Endometrial microvascular endothelial cells (primary cell): Measurements from ENCODE around the gene RNLS. TPM values are rescaled to one million over a fixed set of nuclear protein-coding genes. Genes with fewer than 3 reads are reported as not detected.

ENCODE experiments used
- in situ Hi-C: cut with HindIII; loops from 2 replicates; pipeline ENCODE4 v1.10.0; 2017; ENCODE audit warnings: low sequenced_read_pairs, low pct_unique_long_range_greater_than_20kb; ENCODE audit errors: inconsistent ontology term
- total RNA-seq: library from RNA; depleted of rRNA; stranded (reverse); fragments of >200 nt; gene quantifications from one replicate; pipeline ENCODE4 v1.2.3, GENCODE V29; 2015; ENCODE audit errors: inconsistent ontology term

The RNLS gene
- total RNA-seq, 1 donor from 2014 or later, result 5.0 TPM

DNA sequence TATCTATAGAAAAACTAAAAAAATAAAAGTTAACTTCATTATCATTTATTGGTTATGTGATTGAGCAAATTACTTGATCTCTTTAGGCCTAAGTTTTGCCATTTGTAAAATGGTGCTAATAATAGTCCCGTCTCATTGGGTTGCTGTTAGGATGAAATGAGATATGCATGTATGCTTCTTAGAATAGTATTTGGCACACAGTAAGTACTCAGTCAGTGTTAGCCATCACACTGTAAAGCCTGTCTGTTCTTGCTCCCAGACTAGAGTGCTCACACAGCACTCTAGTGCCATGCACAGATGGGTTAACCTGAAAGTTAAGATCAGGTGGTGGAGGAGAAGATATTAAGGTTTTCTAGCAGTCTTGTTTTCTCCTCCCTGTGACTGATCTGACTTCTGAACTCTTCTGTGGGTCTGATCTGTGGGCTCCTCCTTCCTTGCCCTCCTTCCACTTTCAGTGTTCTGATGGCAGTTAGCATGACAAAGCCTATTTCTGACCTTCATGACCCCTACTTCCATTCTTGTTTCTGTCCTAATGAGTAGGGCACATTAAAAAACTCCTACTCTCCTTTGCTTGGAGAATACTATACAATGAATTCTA, 167.5 kb downstream of the RNLS start:
- in situ Hi-C loops, result no loop called here

DNA sequence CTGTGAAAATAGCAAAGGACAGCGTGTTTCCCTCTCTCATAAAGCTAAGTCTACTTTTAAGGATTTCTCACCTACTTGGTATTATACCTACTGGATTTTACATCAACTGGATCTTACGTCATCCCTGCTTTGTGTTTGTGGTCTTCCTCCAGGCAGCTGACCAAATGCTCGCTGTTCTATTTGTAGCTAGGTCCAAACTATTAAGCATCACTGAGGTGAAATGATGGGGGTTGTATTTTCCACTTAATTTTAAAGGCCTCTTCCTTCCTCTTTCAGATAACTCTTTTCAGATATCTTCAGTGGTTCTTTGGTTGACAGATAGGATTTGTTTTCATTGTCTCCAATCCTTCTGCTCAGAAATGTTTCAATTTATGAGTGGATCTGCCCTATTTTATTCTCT, 169.7 kb downstream of the RNLS start:
- in situ Hi-C loops, result no loop called here

DNA sequence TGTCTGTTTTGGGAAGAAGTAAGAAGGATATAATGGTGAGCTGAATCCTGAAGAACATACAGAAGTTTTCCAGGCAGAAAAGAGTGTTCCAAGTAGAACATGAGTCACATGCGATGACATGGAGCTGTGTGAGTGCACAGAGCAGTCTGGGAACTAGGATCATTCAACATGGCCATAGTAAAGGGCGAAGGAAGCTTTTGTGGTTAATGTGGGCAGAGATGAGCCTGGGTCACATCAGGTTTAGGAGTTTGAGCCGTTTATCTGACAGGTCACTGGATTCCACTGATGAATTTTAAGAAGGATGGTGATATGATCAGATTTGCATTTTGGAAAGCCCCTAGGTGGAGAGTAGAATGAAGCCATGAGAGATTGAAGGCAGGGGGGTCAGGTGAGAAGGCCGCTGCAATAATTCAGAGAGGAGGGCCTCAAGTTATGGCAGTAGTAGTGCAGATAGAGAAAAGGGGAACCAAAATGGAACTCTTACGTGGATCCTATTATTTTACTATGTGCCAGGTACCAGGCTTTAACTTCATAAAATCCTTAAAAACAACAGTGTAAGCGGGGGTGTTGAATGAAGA, 171.3 kb downstream of the RNLS start:
- in situ Hi-C loops, result no loop called here

DNA sequence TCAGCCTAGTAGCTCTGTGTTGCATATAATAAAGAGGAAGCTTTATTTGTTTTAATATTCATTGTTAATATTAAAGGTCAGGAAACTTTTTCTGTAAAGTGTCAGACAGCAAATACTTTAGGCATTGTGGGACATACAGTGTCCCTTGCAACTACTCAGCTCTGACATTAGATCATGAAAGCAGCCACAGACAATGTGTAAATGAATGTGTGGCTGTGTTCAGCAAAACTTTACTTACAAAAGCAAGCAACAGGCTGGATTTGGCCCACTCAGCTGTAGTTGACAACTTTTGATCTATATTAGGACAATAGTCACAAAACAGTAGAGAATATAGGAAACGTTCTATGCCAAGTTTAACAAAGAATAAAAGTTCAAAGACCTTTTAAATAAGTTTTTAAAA, 173.3 kb downstream of the RNLS start:
- in situ Hi-C loops, result no loop called here

DNA sequence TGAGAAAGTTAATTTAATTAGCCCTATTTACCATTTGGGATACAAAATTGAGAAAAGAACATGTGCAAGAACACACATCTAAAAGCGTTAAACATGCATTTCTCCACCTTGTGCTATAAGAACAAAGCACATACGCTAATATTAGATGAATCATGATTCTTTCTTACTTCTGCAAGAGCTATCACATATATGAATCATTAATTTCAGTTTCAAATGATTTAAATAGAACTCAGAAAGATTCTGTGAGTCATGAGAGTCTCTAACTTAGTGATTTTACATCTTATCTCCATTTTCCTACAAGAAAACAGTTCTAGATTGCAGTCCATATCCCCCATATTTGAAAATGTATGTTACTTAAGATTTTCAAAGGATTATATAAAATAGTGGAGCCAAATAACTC, 173.9 kb downstream of the RNLS start:
- in situ Hi-C loops, result no loop called here

DNA sequence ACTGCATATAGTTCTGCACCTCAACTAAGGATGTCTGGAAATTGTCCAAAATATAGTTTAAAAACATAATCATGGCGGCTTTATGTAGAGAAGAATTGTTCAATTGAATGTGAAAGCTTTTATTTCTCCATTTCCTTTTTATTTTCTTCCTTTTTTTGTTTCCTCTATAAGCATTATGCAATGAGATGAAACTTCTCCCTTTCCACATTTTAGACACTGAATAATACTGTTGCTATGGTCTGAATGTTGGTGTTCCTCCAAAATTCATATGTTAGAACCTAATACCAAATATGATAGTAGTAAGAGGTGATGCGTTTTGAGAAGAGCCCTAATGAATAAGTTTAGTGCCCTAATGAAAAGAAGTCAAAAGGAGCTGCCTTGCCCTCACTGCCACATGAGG, 175.0 kb downstream of the RNLS start:
- in situ Hi-C loops, result no loop called here

DNA sequence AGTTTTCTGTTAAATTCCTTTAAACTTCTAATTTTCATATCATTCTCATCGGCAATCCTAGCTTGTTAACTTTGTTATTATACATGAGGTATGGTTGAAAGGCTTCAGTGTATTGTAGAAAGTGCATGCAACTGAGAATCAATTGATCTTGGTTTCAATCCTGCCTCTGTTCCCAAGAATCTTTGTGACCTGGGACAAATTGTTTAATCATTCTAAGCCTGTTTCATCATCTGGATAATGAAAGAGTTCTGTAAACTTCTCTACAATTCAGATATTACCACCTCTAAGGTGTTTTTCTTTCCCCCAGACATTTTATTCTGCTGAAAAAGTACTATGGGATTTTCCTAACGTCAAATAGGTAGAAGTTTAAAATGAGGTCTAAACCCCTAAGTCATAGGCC, 179.0 kb downstream of the RNLS start:
- in situ Hi-C loops, result no loop called here

DNA sequence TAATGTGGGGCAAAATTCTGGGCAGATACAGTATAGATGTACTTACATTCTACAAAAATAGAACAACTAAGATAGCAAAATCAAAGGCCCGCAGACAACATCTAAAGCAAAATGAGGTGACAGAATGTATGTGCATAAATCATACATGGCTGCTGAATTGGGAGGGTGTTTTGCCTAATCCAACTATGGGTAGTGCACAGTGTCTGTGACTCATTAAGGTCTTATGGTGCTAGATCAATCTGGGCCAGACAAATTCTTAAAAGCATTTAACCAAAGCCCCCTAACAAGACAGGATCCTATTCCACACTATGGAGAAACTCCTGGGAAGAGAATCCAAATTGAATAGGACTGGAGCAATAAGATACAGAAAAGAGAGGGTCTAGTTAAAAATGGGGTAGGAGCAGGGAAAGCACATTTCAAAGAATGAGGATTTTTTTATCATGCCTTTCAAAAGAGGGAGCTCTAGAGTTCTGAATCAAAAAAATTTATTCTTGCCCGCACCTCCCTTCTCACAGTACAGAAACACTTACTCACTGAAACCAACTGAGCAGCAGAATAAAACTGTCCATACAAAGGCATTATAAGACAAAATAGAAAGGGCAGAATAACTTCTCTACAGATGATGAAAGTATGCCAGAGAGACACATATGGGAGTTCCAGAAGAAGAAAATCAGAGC, 181.3 kb downstream of the RNLS start:
- in situ Hi-C loops, result no loop called here

DNA sequence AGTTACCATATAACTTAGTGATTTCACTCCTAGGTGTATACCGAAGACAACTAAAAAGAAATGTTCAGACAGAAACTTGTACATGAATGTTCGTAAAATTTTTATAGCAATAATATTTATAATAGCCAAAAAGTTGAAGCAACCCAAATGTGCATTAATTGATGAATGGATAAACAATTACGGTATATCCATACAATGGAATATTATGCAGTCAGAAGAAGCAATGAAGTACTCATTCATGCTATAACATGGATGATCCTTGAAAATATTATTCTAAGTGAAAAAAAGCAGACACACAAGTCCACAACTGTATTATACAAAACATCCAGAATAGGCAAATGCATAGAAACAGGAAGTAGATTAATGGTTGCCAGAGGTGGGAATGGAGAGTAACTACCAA, 183.9 kb downstream of the RNLS start:
- in situ Hi-C loops, result no loop called here

DNA sequence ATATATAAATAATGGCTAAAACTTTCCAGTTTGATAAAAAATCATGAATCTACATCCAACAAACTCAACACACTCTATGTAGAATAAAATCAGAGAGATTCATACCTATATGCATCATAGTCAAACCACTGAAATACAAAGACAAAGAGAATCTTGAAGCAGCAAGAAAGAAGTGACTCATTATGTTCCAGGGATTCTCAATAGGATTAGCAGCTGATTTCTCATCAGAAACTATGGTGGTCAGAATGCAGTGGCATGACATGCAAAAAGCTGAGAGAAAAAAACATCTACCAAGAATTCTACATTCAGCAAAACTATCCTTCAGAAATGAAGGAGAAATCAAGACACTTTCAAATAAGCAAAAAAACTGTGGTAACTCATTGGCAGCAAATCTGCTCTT, 187.4 kb downstream of the RNLS start:
- in situ Hi-C loops, result no loop called here

DNA sequence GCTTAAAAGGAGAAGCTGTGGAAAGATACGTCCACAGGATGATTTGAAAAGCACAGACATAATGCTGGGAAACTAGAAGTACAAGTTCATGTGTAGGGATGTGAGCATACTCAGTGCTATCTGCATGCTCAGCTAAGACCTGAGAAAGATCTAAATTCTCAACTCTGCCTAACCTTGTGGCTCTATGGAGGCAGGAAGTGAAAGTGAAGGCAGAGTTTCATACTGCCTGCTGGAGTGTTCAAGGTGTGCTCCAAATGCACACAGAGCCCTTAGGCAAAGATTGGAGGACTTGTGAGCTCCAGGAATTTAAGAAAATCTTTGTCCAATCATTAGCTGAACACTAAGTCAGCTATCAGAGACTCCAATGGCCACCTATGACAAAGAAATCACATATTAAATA, 190.9 kb downstream of the RNLS start:
- in situ Hi-C loops, result no loop called here

DNA sequence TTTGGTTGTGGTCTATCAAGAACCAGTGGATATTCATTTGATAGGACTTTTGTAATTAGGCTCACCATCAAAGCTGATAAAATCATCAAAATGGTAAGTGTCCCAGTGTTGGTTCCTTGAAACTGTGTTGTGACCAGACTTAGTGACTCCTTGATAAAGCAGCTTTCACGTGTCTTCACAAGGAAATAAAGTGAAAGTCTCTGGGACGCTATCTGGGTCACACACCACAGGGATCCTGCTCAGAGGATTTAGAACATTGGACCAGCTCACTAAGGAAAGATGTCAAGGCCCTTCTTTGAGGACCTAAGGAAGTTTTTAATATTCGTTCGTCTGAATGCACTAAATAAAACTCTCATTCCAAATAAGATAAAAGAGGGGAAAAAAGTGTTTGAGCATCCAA, 193.1 kb downstream of the RNLS start:
- in situ Hi-C loops, result no loop called here

DNA sequence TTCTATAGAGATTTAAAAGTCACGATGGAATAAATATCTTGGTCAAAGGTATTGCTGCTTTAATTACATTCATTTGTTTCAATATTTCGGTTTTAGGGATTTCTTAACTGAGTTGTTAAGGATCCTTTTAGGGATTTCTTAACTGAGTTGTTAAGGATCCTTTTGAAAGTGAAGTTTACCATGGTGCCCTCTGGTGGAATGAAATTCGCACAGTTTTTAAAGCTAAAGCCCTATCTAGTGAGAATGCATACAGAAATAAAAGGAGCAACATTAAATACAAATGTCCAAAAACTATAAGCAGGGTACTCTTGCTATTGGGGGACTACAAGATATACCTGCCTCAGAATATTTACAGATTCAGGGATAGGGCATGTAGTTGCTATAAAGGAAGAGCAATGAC, 193.7 kb downstream of the RNLS start:
- in situ Hi-C loops, result no loop called here

DNA sequence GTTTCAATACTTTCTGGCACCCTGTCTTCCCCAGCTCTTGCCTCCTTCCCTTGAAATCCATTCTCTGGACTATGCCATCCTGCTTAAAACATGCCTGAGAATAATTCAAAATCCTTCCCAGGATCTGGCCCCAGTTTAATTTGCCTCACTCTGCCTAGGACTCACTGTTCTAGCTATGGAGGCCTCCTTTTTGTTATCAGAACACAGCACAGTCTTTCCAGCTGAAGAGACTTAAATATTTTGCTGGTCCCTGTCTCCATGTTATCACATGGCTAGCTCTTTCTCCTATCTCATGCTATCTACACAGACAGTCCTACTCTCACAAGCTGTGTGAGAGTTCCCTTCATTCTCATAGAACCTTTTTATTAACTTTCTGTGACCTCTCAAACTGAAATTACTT, 194.8 kb downstream of the RNLS start:
- in situ Hi-C loops, result no loop called here

DNA sequence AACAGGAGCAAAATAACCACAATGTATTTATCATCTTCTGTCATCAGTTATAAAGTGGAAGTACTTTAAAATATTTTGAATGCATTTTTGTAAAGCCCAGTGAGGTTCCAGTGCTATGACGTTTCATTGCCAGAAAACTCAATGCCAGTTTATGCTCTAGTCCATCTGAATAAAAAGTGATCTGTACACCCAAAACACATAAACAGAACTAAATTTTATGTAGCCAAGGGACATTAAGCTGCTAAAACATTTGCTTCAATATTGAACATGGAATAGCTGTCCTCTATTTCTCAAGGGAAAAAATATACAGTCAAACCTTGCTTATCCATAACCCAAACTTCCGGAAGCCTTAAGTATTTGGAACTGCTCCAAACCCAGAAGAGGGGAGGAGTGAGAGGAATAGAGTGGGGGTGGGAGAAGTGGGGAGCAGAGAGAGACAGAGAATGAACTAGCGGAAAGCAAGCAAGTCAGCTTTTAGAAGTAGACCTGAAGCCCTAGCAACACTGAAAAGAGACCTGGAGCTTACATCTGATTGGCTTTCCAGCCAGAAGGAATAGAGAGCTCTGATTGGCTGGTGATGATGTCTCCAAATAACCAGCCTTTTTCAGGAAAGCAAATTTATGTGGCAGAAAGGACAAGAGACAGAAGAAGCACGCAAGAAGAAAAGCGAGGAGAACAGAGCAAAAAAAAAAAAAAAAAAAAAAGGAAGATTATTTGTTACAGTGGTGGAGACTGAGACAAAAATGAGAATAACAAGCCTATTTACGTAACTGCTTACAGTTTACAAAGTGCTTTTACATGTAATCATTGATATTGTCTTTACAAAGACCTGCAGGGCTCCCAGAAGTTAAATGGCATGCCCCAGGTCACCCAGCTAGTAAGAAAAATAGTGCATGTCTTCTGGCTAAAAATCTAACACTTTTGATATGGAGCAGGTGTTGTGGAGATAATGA, 196.0 kb downstream of the RNLS start:
- in situ Hi-C loops, result no loop called here

DNA sequence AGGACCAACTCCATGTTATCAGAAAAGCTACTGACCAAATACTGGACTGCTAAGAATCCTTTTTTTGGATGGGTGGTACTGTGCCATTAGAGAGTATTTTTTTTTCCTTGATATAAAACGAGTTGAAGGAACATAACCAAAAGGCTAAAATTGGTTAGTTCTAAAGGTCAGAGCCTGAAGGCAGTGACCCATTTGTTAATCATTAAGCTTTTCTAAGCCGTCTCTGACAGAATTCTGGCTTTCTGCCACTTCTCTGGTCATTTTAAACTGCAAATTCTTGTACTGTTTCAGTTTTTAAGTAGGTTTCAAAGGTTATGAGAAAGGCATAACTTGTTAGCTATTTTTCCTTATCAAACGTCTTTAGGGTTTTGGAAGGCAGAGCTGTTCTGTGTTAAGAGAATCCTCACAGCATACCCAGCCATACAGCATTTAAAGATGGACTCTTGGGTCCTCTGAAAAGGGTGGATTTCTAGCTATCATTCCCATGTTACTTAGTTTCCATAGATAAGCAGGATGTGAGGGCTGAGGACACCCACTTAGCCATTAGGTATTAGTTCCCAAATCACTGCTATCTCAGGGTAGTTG, 196.8 kb downstream of the RNLS start:
- in situ Hi-C loops, result no loop called here

DNA sequence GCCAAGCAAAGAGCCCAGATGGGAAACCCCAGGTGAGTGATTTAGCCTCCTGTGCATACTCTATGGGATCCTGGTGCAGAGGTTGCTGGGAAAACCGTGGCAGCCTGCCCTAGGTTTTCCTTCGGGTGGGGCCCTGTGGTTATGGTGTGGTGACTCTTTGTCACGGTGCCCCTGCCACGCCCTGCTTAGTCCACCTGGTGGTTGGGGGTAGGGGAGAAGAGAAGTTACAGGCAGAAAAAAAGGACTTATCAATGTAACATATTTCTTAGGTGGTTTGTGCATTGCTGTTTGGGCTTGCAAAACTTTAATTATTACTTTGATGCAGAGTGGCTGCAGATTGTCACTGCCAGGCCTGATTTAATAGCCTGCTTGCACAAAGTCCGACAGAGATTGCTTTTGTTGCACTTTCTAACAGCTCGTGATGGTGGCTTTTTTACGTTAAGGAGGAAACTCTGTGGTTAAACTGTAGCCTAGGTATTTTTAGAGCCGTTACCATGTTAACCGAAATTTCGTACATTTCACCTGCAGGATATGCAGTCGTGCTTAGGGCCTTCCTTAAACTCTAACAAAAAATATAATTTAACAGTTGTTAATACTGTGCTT, 197.4 kb downstream of the RNLS start:
- in situ Hi-C loops, result no loop called here

DNA sequence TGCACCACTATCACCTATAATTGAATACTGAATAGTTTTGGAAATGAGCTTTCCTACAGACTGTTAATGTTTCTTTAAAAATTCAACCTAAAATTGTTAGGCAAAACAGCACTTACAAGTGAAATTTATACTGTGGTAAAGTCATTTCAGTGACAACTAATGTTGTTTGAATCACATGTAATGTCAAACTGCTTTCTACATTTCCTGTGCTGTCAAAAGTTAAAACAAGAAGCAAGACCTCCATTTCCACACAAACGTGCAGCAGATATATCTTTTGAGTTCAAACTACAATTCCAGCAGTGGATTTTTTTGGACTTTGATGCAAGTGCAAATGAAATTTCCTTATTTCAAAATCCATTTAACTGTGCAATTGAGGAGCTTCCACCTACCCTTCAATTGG, 199.8 kb downstream of the RNLS start:
- in situ Hi-C loops, result no loop called here

DNA sequence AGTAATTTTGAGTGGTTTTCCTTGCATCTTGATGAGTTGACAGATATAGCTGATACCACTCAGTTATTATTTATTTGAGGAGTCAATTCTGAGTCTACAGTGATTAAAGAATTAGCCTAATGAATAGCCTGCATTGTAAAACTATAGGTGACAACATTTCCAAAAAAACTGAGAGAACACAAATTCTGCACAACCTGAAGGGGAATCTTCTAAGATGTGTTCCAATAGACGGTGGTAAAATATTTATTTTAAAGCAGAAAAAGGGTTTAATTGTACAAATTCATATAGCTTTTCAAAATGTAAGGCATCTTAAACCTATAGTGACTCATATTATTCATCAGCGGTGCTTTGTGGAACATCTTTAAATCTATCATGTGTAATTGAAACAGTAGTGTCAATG, 200.4 kb downstream of the RNLS start:
- in situ Hi-C loops, result no loop called here
